NCI-H1092 (cell line): ENCODE data around the gene ZNF775.
A peak's percentile ranks its signal among the peaks of the same experiment; 100 is the strongest.

ENCODE experiments used
- DNase-seq: peaks from one replicate; lab custom pipeline; 2025; lab: John Stamatoyannopoulos, UW

The ZNF775 gene

DNA sequence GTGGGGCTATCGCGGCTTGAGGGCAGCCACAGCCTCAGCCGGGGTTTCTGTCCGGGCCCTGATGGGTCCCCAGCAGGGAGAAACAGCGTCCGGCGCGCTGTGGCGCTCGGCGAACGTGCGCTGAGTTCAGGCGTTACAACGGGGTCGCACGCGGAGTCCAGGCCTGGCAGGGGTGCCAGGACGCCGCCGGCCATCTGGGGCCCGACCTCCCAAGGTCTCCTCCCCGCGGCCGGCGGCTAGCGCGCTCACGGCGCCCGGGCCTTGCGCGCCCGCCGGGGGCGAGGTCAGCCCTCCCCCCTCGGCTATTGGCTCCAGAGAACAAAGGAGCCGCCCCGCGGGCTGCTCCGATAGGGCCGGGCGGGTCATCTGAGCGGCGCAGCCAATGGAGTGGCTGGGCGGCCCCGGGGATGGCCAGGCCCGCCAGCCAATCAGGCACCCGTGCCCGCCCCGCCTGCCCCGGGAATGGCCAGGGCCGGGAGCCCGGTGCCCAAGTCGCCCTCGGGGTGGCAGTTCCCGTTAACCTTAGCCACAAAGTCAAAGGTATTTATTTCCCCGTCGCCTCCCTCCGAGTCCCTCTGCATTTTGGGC, at the start of gene ZNF775:
TSS of gene ZNF775 (plus strand) at position 478 of the 588 bp plus-strand sequence. CDS start 9,141 bp downstream, outside the sequence.
- DNase-seq, result peak; percentile 96

DNA sequence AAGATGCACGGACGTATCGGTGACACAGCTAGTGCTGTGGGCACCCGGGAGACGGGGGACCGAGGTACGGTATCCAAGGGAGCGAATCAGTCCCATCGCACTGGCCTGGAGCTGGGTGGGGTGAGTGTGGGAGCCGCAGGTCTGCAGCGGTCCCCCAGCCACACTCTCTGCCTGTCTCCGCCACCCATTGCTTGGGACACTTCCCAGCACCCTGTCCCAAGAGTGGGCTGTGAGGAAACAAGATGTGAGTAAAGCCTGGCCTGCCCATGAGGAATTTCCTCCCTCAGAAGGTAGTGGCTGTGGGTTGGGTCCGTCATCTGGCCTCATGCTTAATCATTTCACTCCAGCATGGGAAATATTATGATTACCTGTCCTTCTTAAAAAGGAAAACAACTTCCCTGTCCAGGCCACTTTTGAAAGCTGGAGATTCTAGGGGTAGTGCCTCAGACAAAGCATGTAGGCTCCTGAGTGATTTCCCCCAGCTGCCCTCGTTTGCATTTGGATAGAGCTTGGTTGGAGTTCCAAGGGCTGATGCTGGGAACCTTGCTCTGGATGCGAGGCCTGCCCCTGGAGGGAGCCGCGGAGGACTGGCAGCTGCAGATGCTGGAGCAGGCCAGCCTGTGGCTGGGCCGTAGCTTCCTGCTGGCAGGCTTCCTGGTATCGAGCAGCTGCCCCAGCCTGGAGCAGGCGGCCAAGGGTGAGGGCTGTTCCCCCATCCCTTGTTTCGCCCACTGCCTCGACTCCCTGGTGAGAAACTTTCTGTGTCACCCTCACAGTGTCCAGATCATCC, 49.6 kb upstream of the ZNF775 start:
- DNase-seq, result no peak

DNA sequence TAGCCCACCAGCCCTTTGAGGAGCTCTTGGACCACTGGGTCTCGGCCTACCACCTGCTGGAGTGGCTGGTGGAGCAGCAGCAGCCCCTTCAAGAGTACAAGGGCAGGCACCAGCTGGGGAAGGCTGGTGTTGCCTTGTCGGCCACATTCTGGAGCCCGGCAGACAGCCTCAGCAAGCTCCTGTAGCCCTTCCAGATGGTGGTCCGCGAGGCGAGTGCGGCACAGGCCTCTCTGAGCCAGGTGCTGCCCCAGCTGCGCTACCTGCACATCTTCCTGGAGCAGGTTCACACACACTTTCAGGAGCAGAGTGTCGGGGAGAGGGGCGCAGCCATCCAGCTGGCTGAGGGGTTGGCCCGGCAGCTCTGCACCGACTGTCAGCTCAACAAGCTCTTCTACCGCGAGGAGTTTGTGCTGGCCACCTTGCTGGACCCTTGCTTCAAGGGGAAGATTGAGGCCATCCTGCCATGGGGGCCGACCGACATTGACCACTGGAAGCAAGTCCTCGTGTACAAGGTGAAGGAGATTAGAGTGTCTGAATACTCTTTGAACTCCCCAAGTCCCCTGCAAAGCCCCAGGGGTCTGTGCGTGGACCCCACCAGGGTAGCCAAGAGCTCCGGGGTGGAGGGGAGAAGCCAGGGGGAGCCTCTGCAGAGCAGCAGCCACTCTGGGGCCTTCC, 48.8 kb upstream of the ZNF775 start:
- DNase-seq, result no peak

DNA sequence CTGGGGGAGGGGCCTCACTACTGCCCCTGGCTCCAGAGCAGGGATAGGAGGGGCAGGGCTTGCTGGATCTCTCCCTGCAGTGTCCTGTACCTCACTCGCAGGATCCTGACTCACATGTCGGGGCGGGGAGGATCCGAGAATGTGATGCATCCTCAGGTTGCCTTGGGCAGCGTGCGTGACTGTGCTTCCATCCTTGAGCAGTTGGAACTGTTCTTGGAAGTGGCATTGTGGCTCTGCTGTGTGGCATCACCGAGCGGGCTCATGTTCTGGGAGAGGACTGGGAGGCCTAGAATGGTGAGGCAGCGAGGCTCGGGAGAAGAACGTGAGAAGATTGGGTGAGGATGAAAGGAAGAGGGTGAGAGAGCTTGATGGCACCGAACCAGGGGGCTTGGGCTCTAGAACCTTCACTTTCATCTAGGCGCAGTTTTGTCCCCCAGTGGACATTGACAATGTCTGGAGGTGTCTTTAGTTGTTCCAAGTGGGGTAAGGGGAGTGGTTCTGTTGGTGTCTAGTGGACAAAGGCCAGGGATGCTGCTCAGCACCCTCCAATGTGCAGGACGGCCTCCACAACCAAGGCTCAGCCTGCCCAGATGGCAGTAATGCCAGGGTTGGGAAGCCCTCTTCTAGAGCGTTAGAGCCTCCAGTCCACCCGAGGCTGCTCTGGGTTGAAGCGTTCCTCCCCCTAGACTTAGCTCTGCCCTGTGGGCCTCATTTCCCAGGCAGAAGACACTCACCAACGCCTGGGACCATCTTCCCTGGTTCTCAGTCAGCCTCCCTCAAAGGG, 46.1 kb upstream of the ZNF775 start:
- DNase-seq, result no peak

DNA sequence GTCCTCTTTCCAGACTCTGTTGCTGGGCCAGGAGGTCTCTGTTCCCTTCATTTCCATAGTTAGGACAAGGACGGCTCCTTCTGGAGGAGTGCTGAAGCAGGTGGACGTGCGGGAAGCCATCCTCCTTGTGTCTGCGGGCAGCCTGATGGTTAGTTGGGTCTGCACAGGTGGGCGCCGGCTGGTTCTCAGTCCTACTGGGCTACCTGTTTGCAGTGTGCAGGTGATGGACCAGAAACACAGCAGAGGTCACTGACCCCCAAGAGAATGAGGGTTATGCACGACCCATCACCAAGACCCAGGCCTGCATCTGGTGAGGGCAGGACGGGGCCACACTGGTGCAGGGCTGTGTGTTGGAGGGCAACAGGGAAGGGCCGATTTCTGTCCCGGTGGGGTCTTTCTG, 45.5 kb upstream of the ZNF775 start:
- DNase-seq, result no peak

DNA sequence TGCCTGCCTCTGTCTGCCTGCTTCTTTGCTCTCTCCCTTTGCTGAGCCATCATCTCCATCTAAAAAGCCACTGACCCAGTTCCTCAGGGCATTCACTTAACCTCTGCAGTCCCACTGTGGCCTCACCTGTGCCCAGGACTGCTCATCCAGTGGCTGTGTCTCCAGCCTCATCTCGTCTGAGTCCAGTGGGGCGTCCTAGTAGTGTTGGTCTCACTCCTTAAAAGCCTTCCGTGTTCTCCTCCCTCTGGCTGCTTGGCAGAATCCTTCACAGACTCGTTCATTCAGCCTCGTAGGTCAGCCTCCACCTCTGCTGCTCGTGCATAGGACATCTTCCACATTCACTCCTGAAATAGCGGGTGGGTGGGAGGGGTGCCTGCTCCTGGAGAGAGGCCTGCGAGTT, 45.0 kb upstream of the ZNF775 start:
- DNase-seq, result no peak

DNA sequence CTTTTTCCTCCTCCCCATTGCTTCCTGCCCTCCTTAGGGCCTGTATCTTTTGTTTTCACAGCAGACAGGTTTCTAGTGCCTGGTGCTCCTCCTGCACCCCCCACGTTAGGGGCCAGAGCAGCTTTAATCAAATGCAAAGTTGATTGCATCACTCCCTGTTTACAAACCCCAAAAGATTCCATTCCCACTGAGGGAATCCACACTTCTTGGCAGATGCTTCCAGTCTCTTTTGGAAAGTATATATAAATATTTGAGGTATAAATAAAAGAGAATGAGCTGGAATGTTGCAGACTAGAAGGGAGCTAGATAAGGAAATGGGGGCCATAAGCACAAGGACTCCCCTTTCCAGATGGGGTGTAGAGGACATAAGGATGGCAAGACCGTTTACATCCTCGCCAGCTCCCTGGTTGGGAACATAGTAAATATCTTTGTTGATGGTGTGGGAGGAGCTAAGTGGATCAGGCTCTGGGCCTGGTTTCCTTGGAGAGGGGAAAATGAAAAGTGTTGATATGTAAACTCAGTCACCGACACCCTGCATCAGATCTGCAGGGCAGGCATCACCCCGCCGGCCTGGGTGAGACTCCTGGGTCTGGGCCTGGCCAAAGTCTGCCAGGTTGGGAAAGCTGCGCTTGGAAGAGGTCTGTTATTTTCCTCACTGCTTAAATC, 43.9 kb upstream of the ZNF775 start:
- no peak for DNase-seq

DNA sequence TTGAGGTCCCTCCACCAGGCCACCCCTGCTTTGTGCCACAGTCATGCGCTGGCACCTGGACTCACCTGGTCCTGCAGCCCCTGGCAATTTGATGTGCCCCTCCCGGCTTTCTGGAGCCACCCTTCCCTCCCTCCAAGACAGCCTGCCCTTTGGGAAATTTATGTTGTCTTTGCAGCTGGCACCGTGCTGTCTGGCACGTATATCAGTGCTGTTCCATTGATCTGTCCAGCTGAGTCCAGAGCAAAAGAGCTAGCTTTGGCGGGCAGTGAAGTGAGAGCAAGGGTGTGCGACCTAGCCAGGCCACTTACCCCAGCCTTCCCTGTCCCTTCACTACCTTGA, 43.4 kb upstream of the ZNF775 start:
- no peak for DNase-seq

DNA sequence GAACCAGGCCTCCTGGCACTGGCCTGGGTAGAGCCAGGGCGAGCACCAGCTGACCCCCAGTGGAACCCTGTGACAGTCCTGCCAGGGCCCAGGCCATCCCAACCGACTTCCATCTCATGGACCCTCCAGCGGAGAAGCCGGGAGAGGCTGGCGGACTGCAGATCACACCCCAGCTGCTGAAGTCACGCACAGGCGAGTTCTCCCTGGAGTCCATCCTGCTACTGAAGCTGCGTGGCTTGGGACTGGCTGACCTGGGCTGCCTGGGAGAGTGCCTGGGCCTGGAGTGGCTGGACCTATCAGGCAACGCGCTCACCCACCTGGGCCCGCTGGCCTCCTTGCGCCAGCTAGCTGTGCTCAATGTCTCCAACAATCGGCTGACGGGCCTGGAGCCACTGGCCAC, 42.4 kb upstream of the ZNF775 start:
- no peak for DNase-seq

DNA sequence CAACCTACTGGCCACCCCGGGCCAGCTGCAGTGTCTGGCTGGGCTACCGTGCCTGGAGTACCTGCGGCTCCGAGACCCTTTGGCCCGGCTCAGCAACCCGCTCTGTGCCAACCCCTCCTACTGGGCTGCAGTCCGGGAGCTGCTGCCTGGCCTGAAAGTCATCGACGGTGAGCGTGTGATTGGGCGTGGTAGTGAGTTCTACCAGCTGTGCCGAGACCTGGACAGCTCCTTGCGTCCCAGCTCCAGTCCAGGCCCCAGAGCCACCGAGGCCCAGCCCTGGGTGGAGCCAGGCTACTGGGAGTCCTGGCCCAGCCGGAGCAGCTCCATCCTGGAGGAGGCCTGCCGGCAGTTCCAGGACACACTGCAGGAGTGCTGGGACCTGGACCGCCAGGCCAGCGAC, 42.0 kb upstream of the ZNF775 start:
- no peak for DNase-seq

DNA sequence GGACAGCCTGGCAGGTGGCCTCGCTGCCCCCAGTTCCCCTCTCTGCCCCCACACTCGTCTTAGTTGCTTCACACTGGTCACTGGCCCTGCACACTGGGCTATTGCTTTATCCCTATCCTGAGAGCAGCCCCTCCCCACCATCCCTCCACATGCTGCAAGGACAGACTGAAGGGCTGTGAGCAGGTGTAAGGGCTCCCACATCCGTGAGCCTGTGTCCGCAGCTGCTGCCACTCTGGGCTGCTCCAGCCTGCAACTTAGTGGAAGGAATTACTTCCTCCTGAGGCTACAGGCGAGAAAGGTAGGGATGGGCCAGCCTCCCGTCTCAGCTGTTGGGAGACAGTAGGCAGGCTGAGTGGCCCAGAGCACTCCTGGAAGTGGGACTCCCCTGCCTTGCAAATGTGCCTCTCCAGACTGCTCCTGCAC, 41.5 kb upstream of the ZNF775 start:
- DNase-seq, result no peak

DNA sequence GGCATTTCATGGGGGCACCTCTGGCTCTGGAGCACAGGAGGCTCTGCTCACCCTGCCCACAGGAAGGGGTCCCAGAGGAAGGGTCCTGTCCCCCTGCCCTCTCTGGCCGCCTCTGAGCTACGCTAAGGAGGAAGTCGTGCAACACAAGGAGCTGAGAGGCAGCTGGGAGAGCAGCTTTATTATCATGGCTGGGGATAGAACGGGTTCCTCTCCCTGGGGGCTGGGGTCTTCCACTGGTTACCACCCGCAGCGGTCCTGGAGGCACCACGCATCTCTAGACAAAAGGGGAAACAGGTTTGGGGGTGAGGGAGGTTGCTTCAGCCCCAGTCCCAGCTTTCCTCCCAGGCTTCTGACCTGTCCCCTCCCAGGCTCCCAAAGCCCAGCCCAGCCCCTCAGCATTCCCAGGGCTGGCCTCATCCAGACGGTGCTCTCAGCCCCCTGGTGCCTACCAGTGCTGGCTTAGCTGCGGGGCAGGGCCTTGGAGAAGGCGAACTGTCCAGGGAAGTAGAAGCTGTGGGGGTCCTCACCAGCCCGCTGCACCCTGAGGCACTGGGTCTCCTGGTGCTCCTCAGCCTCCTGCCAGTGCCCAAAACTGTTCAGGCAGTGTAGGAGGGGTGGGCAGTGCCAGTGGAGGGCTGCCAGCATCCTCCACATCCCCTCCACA, 40.8 kb upstream of the ZNF775 start:
- no peak for DNase-seq

DNA sequence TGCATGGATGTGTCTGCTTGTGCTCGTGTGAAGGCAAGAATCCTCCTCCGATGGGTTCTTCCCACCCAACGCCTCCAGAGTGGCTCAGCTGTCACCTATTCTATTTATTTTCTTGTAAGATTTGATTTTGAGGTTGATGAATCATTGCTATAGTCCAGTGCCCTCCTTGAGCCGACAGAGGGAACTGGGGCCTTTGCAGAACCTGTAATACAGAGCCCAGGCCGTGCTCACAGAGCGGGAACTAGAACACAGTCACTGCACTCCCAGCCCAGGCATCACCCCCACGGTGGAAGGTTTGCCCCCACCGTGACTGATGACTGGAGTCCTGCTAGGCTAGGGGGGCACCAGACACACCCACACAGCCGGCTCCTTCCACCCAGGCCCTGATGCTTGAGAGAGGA, 39.7 kb upstream of the ZNF775 start:
- DNase-seq, result no peak

DNA sequence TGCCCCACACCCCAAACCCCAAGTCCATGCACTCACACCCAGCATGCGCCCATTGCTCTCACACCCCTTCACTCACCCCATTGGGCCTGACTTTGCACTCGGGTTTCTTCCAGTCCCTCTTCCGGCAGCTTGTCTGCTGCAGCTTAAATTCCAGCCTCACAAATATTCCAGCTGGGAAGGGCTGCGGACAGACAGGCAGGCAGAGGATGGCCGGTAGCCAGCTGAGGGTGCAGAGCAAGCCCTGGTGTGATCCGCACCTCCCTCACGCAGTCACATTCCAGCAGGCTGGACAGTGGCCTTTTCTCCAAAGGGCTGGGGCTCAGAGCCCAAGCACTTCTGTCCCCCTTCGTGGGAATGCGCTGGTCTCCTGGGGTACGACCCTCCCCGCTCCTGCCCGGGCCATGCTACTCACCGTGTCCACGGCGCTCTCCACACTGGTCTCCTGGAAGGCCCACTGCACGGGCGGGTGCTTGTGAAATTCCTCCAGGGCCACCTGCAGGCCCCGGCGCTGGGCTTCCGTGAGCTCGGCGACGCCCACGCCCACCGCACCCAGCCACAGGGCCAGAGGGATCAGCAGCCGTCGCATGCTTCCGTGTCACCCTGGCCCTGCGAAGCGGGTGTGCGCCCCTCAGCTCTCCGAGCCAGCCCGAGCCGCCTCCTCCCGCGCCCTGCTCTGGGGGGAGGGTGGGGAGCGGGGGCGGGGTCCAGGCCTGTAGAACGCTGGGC, 38.9 kb upstream of the ZNF775 start:
- DNase-seq, result no peak

DNA sequence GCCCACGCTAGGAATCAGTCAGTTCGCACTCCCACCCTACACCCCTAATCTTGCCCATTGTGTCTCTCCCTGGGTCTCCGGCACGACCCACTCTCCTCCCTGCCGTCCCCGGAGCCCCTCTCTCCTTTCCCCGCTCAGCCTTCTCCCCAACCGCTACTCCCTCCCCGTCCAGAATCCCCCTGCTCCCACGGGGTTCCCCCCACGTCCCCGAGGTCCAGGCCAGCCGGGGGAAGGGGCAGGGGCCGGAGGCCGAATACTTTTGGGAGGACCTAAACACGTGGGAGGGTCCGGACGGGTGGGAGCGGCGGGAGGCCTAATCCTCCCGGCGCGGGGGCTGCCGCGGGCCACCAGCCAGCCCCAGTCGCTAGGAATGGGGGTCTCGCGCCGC, 38.3 kb upstream of the ZNF775 start:
- no peak for DNase-seq

DNA sequence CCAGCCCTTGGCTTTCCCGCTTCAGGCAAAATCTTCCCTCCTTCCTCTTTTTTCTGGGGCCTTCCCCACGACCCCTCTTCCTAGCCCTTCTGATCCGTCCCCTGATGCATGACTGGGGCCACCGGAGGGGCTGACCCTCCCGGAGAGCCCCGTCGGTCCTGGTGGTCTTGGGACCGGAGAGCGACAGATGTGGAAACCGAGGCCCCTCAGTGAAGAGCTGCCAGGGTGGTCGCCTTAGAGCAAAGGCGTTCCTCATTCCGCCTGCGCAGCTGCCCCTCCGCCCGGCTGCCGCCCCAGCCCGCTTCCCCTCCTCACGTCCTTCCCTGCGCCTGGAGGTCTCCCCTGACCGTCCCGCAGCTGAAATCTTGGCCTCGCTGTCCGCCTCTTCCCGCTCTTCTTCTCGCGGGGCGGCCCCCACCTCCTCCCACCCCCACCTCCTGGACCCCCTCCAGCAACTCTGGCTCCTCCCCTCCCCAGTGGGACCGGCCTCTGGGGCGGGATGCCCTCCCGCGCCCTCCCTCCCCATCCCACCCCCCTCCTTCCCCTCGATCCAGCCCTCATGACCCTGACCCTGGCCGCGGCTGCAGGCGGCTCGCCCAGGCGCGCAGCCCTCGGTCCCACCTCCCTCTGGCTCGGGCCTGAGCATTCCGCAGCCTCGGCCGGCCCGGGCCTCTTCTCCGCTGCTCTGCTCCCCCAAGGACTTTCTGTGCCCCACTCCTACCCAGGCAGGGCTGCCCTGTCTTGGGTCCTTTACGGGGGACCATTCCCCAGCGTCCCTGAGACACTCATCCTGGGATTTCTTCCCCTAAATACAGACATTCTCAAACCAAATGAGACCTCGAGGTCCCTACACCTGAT, 37.6 kb upstream of the ZNF775 start, which contains the start of gene RARRES2:
TSS of gene RARRES2 (minus strand) at position 367 of the 858 bp plus-strand sequence. CDS start 1,020 bp downstream, outside the sequence.
- no peak for DNase-seq

DNA sequence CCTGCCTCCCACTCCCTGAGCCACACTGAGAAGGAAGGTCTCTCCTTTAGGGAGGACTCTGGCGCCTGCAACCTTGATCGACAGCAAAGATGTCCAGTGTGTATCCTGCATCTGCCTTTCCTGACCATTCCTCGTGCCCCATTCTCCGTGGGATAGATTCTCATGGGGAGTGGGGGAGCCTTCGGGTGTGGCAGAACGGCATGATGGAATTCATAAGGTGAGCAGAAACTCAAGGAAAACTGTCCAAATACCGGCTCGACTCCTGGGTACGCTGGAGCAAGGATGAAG, 37.1 kb upstream of the ZNF775 start:
- no peak for DNase-seq

DNA sequence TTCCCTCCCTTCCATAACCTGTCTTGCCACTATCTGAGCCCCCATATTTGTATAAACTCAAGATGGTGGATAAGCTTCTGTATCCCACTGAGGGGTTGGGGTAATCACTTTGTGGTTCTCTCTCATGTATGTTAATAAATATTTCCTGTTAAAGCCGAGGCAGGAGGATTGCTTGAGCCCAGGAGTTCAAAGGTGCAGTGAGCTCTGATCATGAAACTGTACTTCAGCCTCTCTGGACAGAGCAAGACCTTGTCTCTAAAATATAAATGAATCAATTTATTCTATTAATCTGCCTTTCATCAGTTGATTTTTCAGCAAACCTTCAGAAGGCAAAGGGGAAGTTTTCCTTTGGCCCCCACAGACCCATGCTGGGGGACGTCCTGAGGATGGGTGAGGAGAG, 35.9 kb upstream of the ZNF775 start:
- no peak for DNase-seq

DNA sequence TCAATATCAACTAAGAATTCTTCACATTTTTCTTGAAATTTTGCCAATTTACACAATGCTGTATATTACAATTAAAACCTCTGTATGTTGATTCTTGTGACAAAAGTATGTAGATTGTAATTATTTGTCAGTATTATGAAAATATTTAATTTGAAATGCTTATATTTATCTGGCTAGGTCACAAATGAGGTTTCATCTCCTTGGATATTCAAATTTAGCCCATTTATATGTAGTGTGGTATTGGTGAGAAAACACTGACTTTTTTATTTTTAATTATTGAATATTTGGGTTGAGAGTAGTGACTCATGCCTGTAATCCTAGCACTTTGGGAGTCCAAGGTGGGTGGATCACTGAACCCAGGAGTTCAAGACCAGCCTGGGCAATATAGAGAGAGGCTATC, 34.8 kb upstream of the ZNF775 start:
- DNase-seq, result no peak

DNA sequence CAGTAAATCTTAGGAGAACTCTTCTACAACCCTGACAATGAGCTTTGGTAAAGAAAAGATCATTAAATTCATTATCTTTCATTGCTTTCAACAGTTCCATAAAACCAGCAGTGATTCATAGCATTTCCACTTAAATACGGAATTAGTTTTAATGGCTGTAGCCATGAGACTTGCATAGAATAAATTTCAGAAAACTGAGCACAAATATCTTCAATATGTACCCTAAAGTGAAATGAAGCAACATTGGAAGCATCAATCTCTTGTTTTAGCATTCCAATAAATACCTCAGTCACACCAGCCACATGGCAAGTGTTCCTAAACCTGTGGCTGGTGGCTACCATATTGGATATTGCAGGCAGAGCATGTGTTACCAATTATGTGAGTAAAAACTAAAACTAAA, 34.1 kb upstream of the ZNF775 start:
- DNase-seq, result no peak
